HepG2 (cell line): ENCODE measurements around the gene SAYSD1. TPM values are rescaled to one million over a fixed set of nuclear protein-coding genes. Genes with fewer than 3 reads are reported as not detected.
A peak's percentile ranks its signal among the peaks of the same experiment; 100 is the strongest.

Experiments used
- ATAC-seq: fragments of 200-7000 bp; cut with Tn5 transposase; 3 replicates; pipeline ENCODE4 v1.9.1; 2020; ENCODE audit warnings: mild to moderate bottlenecking, moderate library complexity
- BruUV-seq: library from RNA; stranded (reverse); fragments of 400-500 nt; replicated peaks from 2 replicates; lab custom pipeline; 2021; lab: Mats Ljungman, UMichigan
- CTCF ChIA-PET: fragments of 300-600 bp; formaldehyde crosslinking; extraction: SDS; loops from one replicate; lab custom pipeline; 2021; ENCODE audit warnings: low total read pairs, inconsistent platforms, low intra/inter-chr PET ratio; lab: Yijun Ruan, JAX
- POLR2A ChIA-PET: fragments of 350-600 bp; sonication (Branson Sonifier 250); formaldehyde crosslinking; loops from one replicate; lab custom pipeline; 2020; ENCODE audit warnings: antibody characterized with exemption, inconsistent platforms; lab: Yijun Ruan, JAX
- DNase-seq: peaks from one replicate; pipeline ENCODE4 v3.0.0-alpha.2; 2015; ENCODE audit warnings: low spot score
- FAIRE-seq: peaks from 3 replicates; lab custom pipeline; 2011; peaks lifted over from hg19 to GRCh38; lab: Jason Lieb, UNC
- H2AFZ ChIP-seq: one replicate; pipeline ENCODE4 v1.6.1; 2011; ENCODE audit warnings: low read length, inconsistent platforms
- H3K27ac ChIP-seq: fragments of 300-600 bp; 3 replicates; pipeline ENCODE4 v1.8.0; 2011; ENCODE audit warnings: mixed run types, mild to moderate bottlenecking, mixed read lengths, low read length, inconsistent platforms; ENCODE audit not compliant: insufficient read depth; ENCODE audit errors: extremely low read length
- H3K27me3 ChIP-seq, 2 experiments: fragments of 200-600 bp in 1 of 2; 2 replicates in 1 of 2; 3 replicates in 1 of 2; pipeline versions ENCODE4 v1.6.0 to v1.8.0; 2011; ENCODE audit warnings: low read length in 2 of 2, mild to moderate bottlenecking in 2 of 2, moderate library complexity in 2 of 2, inconsistent platforms in 1 of 2; ENCODE audit not compliant: insufficient read depth in 2 of 2, control insufficient read depth in 1 of 2
- H3K36me3 ChIP-seq, 2 experiments: fragments of 200-600 bp in 1 of 2; replicated peaks in 1 of 2; 2 replicates in 1 of 2; 3 replicates in 1 of 2; pipeline versions ENCODE4 v1.5.1 to v1.8.0; 2011; ENCODE audit warnings: low read length in 2 of 2, inconsistent platforms in 1 of 2; ENCODE audit not compliant: insufficient read depth in 2 of 2, control insufficient read depth in 1 of 2
- H3K4me1 ChIP-seq: 2 replicates; pipeline ENCODE4 v1.5.1; 2012; ENCODE audit warnings: low read length, inconsistent platforms; ENCODE audit not compliant: insufficient read depth
- H3K4me2 ChIP-seq: 2 replicates; pipeline ENCODE4 v1.6.0; 2011; ENCODE audit warnings: low read depth, low read length, inconsistent platforms
- H3K4me3 ChIP-seq, 3 experiments: fragments of 200-600 bp in 1 of 3; sonication (generic), shearing (Covaris generic) in 1 of 3; replicated peaks in 1 of 3; 2 replicates each; pipeline ENCODE4 v1.5.1; 2011 to 2016; ENCODE audit warnings: low read length in 3 of 3, inconsistent platforms in 2 of 3, low read depth in 2 of 3, mild to moderate bottlenecking in 2 of 3, control low read depth in 1 of 3, mixed read lengths in 1 of 3; ENCODE audit not compliant: insufficient read depth in 1 of 3
- H3K79me2 ChIP-seq: one replicate; pipeline ENCODE4 v1.6.1; 2011; ENCODE audit warnings: low read length, inconsistent platforms; ENCODE audit not compliant: insufficient read depth
- H3K9ac ChIP-seq: 2 replicates; pipeline ENCODE4 v1.6.0; 2011; ENCODE audit warnings: mild to moderate bottlenecking, low read depth, low read length, inconsistent platforms; ENCODE audit not compliant: insufficient read depth
- H3K9me3 ChIP-seq: 2 replicates; pipeline ENCODE4 v1.5.1; 2012; ENCODE audit warnings: mild to moderate bottlenecking, low read length
- H4K20me1 ChIP-seq: 2 replicates; pipeline ENCODE4 v1.6.0; 2011; ENCODE audit warnings: inconsistent platforms, mild to moderate bottlenecking, low read length, moderate library complexity; ENCODE audit not compliant: insufficient read depth
- DNMT3B ChIP-seq: conservative IDR thresholded peaks from 2 replicates; pipeline ENCODE4 v1.6.1; 2016; ENCODE audit warnings: missing biosample characterization, control low read depth
- HDAC1 ChIP-seq: sonication (generic); formaldehyde crosslinking; IDR thresholded peaks from 2 replicates; pipeline ENCODE4 v1.5.1; 2020; ENCODE audit warnings: mild to moderate bottlenecking, missing genetic modification reagents
- HDAC2 ChIP-seq: sonication (generic); formaldehyde crosslinking; IDR thresholded peaks from 2 replicates; pipeline ENCODE4 v1.4.0; 2020; ENCODE audit warnings: missing genetic modification reagents
- MBD4 ChIP-seq: IDR thresholded peaks from 2 replicates; pipeline ENCODE4 v1.6.1; 2012; ENCODE audit warnings: low read length, inconsistent platforms, borderline replicate concordance
- MED8 ChIP-seq: sonication (generic); formaldehyde crosslinking; IDR thresholded peaks from 2 replicates; pipeline ENCODE4 v1.8.1; 2023; ENCODE audit warnings: mild to moderate bottlenecking, missing genetic modification reagents; ENCODE audit not compliant: insufficient replicate concordance
- MIER3 ChIP-seq: IDR thresholded peaks from 2 replicates; pipeline ENCODE4 v1.6.1; 2016; ENCODE audit warnings: missing compliant biosample characterization, borderline replicate concordance
- MLLT10 ChIP-seq: sonication (generic); formaldehyde crosslinking; IDR thresholded peaks from 2 replicates; pipeline ENCODE4 v1.4.0; 2020; ENCODE audit warnings: missing genetic modification reagents
- NKX3-1 ChIP-seq: sonication (generic); formaldehyde crosslinking; IDR thresholded peaks from 2 replicates; pipeline ENCODE4 v1.5.0; 2020; ENCODE audit warnings: missing genetic modification reagents
- NR2F6 ChIP-seq, 2 experiments: IDR thresholded peaks; 2 replicates each; pipeline ENCODE4 v1.6.1; 2016; ENCODE audit warnings: antibody characterized with exemption in 1 of 2, mild to moderate bottlenecking in 1 of 2
- PLRG1 ChIP-seq: fragments of 450-650 bp; conservative IDR thresholded peaks from 2 replicates; pipeline ENCODE4 v1.6.1; 2016
- PRMT3 ChIP-seq: sonication (generic); formaldehyde crosslinking; IDR thresholded peaks from 2 replicates; pipeline ENCODE4 v1.8.1; 2022; ENCODE audit warnings: low read depth, mild to moderate bottlenecking, moderate library complexity, missing genetic modification reagents, borderline replicate concordance
- RORA ChIP-seq: sonication (generic); formaldehyde crosslinking; IDR thresholded peaks from 2 replicates; pipeline ENCODE4 v1.5.0; 2020; ENCODE audit warnings: mild to moderate bottlenecking, missing genetic modification reagents, moderate library complexity
- RXRB ChIP-seq: IDR thresholded peaks from 2 replicates; pipeline ENCODE4 v1.6.1; 2016; ENCODE audit warnings: borderline replicate concordance, missing genetic modification reagents, missing compliant biosample characterization
- SP1 ChIP-seq, 2 experiments: fragments of 450-650 bp in 1 of 2; sonication (generic) in 1 of 2; formaldehyde crosslinking in 1 of 2; IDR thresholded peaks; 2 replicates each; pipeline versions ENCODE4 v1.4.0 to v1.6.1; 2016 to 2020; ENCODE audit warnings: missing genetic modification reagents in 1 of 2
- THAP9 ChIP-seq: sonication (generic); formaldehyde crosslinking; IDR thresholded peaks from 2 replicates; pipeline ENCODE4; 2020; ENCODE audit warnings: missing genetic modification reagents, mild to moderate bottlenecking, borderline replicate concordance
- ZNF264 ChIP-seq: sonication (generic); formaldehyde crosslinking; IDR thresholded peaks from 2 replicates; pipeline ENCODE4 v1.4.0; 2020; ENCODE audit warnings: missing genetic modification reagents
- ZNF496 ChIP-seq: sonication (generic); formaldehyde crosslinking; IDR thresholded peaks from 2 replicates; pipeline ENCODE4 v1.8.1; 2023; ENCODE audit warnings: mild to moderate bottlenecking, moderate library complexity, missing genetic modification reagents; ENCODE audit not compliant: insufficient replicate concordance
- ZNF770 ChIP-seq: sonication (generic); formaldehyde crosslinking; IDR thresholded peaks from 2 replicates; pipeline ENCODE4 v1.5.0; 2020; ENCODE audit warnings: mild to moderate bottlenecking, missing genetic modification reagents
- ZNF784 ChIP-seq: sonication (generic); formaldehyde crosslinking; IDR thresholded peaks from 2 replicates; pipeline ENCODE4 v1.5.1; 2020; ENCODE audit warnings: missing genetic modification reagents, mild to moderate bottlenecking, borderline replicate concordance
- ZSCAN25 ChIP-seq: sonication (generic); formaldehyde crosslinking; IDR thresholded peaks from 2 replicates; pipeline ENCODE4 v1.8.0; 2022; ENCODE audit warnings: mild to moderate bottlenecking, missing genetic modification reagents
- WGBS: methylation state at CpG from one replicate; pipeline ENCODE4 v1.1.6; 2017; ENCODE audit warnings: low lambda C conversion rate; 5-methylcytosine and 5-hydroxymethylcytosine counted together
- in situ Hi-C: cut with HindIII; loops from 2 replicates; pipeline ENCODE4 v1.10.0; 2017; ENCODE audit warnings: low pct_unique_long_range_greater_than_20kb; ENCODE audit not compliant: extremely low pct_ligation_motif_present
- intact Hi-C: fragments of 100-400 bp; cut with micrococcal nuclease; formaldehyde crosslinking; loops from one replicate; pipeline ENCODE4 v1.10.0; 2022; ENCODE audit not compliant: unreplicated experiment
- polyA plus RNA-seq, 8 experiments: library from polyadenylated mRNA; depleted of rRNA in 3 of 8; stranded (reverse) in 7 of 8; unstranded in 1 of 8; fragments of >200 nt; fragmentation: Illumina TruSeq in 4 of 8; extraction: Trizol in 4 of 8; gene quantifications; 2 replicates each; pipeline versions ENCODE4 v1.2.1 to v1.2.3, GENCODE V29; 2011 to 2016; ENCODE audit warnings: low read depth in 4 of 8, missing spikeins in 1 of 8, mixed read lengths in 1 of 8; ENCODE audit not compliant: insufficient read depth in 1 of 8
- total RNA-seq, 5 experiments: library from RNA; depleted of rRNA; stranded (reverse); fragments of >200 nt; fragmentation: Illumina TruSeq; extraction: Trizol; gene quantifications; 2 replicates each; pipeline ENCODE4 v1.2.3, GENCODE V29; 2016; ENCODE audit warnings: low read depth in 1 of 5

Gene SAYSD1
- total and polyA plus RNA-seq, 2 of the 13 experiments (the other 11 are each of a cell fraction or from before 2014, with no cell fraction given), result 10.1 to 16.0 TPM

GRCh38 chr6:39063526-39063925 is 51.5 kb downstream of the SAYSD1 start:
- no TSS peak for BruUV-seq
- H3K4me3 ChIP-seq, result no peak overlapping the region
- no peak overlapping the region for H3K9ac ChIP-seq
- no peak overlapping the region for H3K4me2 ChIP-seq
- intact Hi-C loops (no loop called here), in situ Hi-C loops (no loop called here)
- no peaks in the 10 kb centered on the region for H3K36me3 ChIP-seq
- CTCF ChIA-PET, result no interaction called here
- H3K27me3 ChIP-seq, result peaks cover 1 to 14% of the 10 kb centered on the region in 2 experiments; a peak in 3 of 5 replicates
- H3K9me3 ChIP-seq, result no peaks in the 10 kb centered on the region
- DNase-seq, result no peak
- TF ChIP-seq ZSCAN25 (CRISPR knock-in tag) (no peak), NKX3-1 (CRISPR knock-in tag) (no peak), DNMT3B (no peak), MIER3 (CRISPR knock-in tag) (no peak), RORA (no peak), RXRB (CRISPR knock-in tag) (no peak), PRMT3 (CRISPR knock-in tag) (no peak), THAP9 (CRISPR knock-in tag) (no peak), MED8 (CRISPR knock-in tag) (no peak), NR2F6 (IDR thresholded peaks at IDR 0.05) (no peak), NR2F6 (CRISPR knock-in tag; IDR thresholded peaks at IDR 0.05) (no peak), HDAC2 (CRISPR knock-in tag) (no peak), MBD4 (no peak), ZNF496 (CRISPR knock-in tag) (no peak), MLLT10 (CRISPR knock-in tag) (no peak), SP1 (IDR thresholded peaks at IDR 0.05) (no peak), SP1 (CRISPR knock-in tag; IDR thresholded peaks at IDR 0.05) (no peak), ZNF264 (CRISPR knock-in tag) (no peak), HDAC1 (CRISPR knock-in tag) (no peak), ZNF784 (no peak), ZNF770 (CRISPR knock-in tag) (no peak), PLRG1 (no peak)
- no peak overlapping the region for H3K27ac ChIP-seq
- H3K79me2 ChIP-seq, result no peaks in the 10 kb centered on the region
- POLR2A ChIA-PET, result no interaction called here
- ATAC-seq, result peak; percentile 47; the same call in 2 of the 3 replicates
- no peaks in the 10 kb centered on the region for H3K4me1 ChIP-seq
- WGBS, result 0% methylated on average over 1 of the region's 1 CpG
- no peaks in the 10 kb centered on the region for H4K20me1 ChIP-seq
- FAIRE-seq, result no peak
- H2AFZ ChIP-seq, result no peak overlapping the region
